T47D (cell line): ENCODE data around the gene CHN2.

Experiments used
- DNase-seq, 2 experiments: peaks; one replicate each; pipeline versions ENCODE4 v3.0.0 to v3.0.0-alpha.2; 2011 to 2012; ENCODE audit warnings: low read depth in 1 of 2, low spot score in 1 of 2
- JUND ChIP-seq: IDR thresholded peaks from 2 replicates; pipeline ENCODE4 v1.6.1; 2012; ENCODE audit warnings: low read depth
- in situ Hi-C: cut with HindIII; loops from 2 replicates; pipeline ENCODE4 v1.10.0; 2016; ENCODE audit warnings: low sequenced_read_pairs, low pct_unique_long_range_greater_than_20kb

CHN2 gene

GRCh38 chr7:29306319-29306991, 111.9 kb downstream of the CHN2 start:
- TF ChIP-seq JUND: no peak
- DNase-seq: no peak
- in situ Hi-C loops: no loop called here

DNA sequence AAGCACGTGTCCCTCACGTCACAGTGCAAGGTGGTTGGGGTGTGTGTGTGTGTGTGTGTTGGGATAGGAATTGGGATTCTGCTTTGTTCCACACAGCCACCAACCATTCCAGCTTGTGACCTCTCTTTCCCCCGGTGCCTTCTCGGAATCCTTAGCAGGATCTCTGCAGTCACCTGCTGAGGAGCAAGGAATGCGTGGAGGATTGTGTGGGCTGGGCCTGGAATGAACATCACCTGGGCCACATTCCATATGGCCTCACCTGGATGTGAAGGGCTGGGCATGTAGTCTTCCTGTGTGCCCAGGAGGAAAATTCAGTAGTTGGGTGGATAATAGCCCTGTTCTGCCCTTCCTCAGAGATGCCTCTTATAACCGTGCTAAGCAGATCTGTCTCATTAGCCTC, 113.8 kb downstream of the CHN2 start:
- in situ Hi-C loops: no loop called here

DNA sequence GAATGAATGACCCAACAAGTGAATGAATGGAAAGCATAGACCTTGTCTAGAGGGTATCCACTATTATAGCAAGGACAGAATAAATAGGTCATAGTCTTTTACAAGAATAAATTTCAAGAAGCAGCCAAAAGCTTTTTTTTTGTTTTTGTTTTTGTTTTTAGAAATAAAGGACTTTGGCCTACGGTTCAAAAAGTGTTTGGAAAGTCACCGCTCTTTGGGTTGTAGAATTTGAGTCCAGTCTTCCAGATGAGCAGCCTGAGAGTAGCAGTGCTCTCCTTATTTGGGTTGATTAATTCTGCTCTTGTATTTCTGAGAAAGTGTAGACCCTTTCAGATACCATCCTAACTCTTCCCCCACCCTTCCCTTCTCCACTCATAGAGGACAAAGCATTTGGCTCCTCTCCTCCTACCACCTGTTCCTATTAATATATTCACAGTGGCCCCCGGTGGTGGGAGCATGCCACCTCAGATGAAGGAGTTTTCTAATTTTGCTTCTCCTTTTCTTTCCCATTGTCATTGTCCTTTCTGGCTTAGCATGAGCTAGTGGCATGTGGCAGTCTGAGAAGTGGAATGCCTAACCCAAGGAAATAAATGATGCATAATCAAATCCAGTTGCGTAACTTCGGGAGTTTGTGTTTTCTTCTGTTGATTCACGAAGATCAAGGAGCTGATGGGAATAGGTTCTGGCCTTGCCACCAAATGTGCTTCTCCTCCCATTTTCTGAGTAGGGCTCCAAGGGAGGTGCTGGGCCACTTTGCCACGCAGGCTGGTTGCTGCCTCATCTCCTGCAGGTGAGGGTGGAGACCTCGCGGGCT, 114.7 kb downstream of the CHN2 start:
- in situ Hi-C loops: no loop called here
- peak in 1 of 2 experiments; percentile 51 for DNase-seq
- TF ChIP-seq JUND: no peak

More for the DNA sequence above, 113.8 kb downstream of the CHN2 start:
- TF ChIP-seq JUND: no peak
- DNase-seq: no peak

- in situ Hi-C loops: no loop called here
- DNase-seq: no peak
- TF ChIP-seq JUND: no peak
Measured at GRCh38 chr7:29310625-29311024, 116.0 kb downstream of the CHN2 start.

DNA sequence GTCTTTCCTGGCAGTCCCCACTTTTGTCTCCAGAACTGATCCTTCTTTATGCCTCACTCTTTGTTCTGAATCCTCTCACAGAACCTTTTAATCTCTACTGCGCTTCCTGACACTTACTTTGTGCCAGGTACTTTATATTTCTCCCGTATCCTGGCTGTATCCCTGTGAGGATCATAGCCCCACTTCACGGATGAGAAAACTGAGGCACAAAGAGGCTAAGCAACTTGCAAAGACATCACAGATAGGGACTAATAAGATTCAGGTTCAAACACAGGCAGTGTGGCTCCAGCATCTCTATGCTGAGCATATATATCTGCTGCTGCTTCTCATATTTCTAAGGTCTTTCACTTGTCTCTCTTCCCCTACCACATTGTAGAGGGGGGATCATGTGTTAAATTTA, 116.7 kb downstream of the CHN2 start:
- in situ Hi-C loops: no loop called here
- DNase-seq: no peak
- no peak for TF ChIP-seq JUND

DNA sequence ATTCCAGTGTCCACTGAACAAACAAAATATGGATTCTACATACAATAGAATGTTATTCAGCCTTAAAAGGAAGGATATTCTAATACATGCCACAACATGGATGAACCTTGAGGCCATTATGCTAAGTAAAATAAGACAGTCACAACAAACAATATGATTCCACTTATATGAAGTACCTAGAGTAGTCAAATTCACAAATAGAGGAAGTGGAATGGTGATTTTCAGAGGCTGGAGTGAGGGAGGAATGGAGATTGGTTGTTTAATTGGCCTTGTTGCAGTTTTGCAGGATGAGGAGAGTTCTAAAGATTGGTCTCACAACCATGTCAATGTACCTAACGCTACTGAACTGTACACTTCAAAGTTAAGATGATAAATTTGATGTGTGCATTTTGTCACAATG, 119.6 kb downstream of the CHN2 start:
- in situ Hi-C loops: no loop called here
- DNase-seq: no peak
- no peak for TF ChIP-seq JUND

DNA sequence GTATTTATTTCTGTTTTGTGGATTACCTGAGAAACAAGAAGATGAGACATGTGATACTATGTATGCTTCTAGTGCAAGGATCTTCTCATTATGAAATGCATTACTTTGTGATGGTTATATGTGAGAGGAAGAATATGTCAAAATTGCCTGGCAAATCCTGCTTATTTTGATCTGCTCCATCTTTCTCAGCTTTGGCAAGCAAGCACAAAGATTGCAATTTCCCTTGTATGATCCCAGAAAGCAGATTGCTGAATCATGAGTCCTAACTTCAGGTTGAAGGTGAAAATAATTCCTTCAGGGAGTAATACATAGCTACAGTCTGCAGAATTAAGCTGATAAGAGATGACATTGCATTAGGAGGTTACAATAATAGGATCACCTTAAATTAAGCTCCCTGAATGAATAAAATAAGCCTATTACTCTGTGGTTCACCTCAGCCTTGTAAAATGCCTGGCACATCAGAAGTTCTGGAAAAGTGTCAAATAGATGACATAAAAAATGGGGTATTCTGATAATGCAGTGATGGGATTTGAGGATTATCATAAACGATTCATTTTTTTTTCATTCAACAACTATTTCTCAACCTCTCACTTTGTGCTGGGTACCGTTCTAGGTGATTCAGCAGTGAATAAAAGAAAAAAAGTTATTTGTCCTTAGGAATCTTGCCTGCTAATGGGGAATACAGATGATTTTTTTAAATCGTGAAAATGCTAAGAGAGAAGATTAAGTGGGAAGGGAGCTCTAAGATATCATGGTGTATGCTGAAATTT, 120.7 kb downstream of the CHN2 start:
- TF ChIP-seq JUND: no peak
- in situ Hi-C loops: no loop called here
- no peak for DNase-seq

- DNase-seq: no peak
- in situ Hi-C loops: no loop called here
- no peak for TF ChIP-seq JUND
Measured at GRCh38 chr7:29315892-29316270, 121.3 kb downstream of the CHN2 start.

DNA sequence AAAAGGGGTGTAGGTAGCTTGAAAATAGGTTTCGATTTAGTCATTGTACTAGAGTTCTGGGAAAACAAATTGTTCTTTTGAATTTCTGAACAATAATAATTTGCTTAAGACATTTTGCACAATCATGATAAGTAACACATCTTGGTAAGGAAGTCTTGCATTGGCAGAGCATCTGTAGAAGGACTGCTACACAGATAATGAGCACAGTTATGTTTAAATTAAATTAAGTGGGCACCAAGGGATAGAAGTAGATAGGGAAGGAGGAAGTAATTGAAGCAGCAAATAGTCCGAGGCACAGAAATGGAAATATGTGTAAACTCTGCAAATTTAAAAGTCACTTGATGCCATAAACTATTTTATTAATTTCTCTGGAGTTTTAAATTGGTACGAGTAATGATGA, 122.4 kb downstream of the CHN2 start:
- in situ Hi-C loops: no loop called here
- DNase-seq: no peak
- TF ChIP-seq JUND: no peak

- in situ Hi-C loops: no loop called here
- TF ChIP-seq JUND: no peak
- no peak for DNase-seq
Measured at GRCh38 chr7:29318853-29319718, 124.5 kb downstream of the CHN2 start.

GRCh38 chr7:29319719-29320521, 125.3 kb downstream of the CHN2 start:
- in situ Hi-C loops: no loop called here
- TF ChIP-seq JUND: no peak
- no peak for DNase-seq
